Central memory CD4-positive, alpha-beta T cell (primary cell): ENCODE results near the gene RSBN1.
"Not testable (repeated sequence)": the region's sequence is repeated elsewhere in the genome, so short reads cannot be mapped to it uniquely, and the experiment has no call there.

Experiments
- DNase-seq: peaks from one replicate; pipeline ENCODE4 v3.0.0; 2022

RSBN1 gene

GRCh38 chr1:113732802-113733201, 79.5 kb downstream of the RSBN1 start:
- DNase-seq: no peak

- DNase-seq: no peak
Measured at GRCh38 chr1:113721010-113721409, 91.3 kb downstream of the RSBN1 start.

GRCh38 chr1:113718621-113719020, 93.7 kb downstream of the RSBN1 start:
- not testable (repeated sequence) for DNase-seq

GRCh38 chr1:113717506-113717905, 94.8 kb downstream of the RSBN1 start:
- DNase-seq: not testable (repeated sequence)

- DNase-seq: no peak
Measured at GRCh38 chr1:113714606-113715269, 97.5 kb downstream of the RSBN1 start.
